Skin of body (tissue), 2 donors: ENCODE data around the gene LYPD8. TPM values are rescaled to one million over a fixed set of nuclear protein-coding genes. Genes with fewer than 3 reads are reported as not detected.
"Not testable (repeated sequence)": the region's sequence is repeated elsewhere in the genome, so short reads cannot be mapped to it uniquely, and the experiment has no call there.

Experiments
- DNase-seq: peaks from one replicate; lab custom pipeline; 2025; lab: John Stamatoyannopoulos, UW
- total RNA-seq: library from RNA; depleted of rRNA; stranded (reverse); fragments of >200 nt; gene quantifications from one replicate; pipeline ENCODE4 v1.2.3, GENCODE V29; 2014

LYPD8 gene, protein sequence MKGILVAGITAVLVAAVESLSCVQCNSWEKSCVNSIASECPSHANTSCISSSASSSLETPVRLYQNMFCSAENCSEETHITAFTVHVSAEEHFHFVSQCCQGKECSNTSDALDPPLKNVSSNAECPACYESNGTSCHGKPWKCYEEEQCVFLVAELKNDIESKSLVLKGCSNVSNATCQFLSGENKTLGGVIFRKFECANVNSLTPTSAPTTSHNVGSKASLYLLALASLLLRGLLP
- not detected for total RNA-seq

DNA sequence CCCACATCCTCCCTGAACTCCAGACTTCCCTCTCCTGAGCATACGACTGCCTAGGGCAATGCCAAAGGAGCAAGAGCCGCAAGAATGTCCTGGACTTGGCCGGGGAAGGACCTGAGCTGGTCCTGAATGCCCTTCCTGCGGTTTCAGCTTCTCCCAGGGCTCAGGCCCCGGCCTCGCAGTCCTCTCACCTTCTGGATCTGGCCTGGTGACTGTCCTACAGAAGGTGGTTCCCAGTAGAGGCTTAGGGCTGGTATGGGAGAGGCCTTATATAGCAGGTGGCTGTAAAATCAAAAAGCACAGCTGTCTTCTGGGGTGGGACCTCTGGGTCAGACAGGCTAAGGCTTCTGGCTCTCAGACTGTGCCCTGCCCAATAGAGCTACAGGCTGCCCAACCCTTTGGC, at the start of gene LYPD8:
TSS of gene LYPD8 (minus strand) at position 243 of the 400 bp plus-strand sequence. CDS start 4,678 bp downstream, outside the sequence.
- DNase-seq = no peak

DNA sequence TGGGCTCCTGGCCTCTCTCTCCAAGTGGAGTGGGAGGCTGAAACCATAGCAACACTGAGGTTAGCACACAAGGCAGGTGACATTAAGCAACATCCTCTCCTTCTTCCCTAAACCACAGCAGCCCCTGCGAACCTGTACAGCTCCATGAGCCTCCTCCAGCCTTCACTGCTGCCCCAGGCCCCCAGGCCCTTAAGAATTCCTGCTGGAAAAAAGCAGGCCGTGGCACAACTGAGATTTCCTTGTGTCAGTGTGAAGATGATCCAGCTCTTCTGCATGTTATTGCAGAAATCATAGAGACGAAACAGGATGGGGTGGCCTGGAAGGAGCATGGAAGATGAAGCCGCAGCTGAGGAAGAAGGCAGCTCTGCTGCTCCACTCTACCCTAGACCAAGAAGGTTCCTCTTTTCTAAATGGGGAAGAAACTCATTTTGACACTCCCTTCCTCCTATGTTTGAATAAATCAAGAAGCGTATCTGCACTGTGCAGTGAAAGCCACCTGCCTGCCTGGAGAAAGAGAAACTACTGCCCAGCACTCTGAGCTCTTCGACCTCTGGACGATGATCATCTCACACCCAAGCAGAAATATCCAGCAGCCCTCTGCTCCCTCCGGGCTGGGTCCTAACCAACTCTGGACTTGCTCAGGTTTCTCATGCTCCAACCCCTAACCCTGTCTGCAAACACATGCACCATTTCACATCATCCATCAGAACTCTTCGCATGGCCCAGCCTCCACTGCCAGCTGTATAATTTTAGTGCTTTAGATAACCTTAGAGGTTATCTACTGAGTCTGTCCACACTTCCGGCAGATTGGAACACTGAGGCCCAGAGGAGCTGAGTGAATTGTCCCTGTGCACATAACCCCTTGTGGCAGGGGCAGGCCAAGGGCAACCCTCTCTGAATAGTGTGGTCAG, 49.5 kb upstream of the LYPD8 start:
- no peak for DNase-seq

DNA sequence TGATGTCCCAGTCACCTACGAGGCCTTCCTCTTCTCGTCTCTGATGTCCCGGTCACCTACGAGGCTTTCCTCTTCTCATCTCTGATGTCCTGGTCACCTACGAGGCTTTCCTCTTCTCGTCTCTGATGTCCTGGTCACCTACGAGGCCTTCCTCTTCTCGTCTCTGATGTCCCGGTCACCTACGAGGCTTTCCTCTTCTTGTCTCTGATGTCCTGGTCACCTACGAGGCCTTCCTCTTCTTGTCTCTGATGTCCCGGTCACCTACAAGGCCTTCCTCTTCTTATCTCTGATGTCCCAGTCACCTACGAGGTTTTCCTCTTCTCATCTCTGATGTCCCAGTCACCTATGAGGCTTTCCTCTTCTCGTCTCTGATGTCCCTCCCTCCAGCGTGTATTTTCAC, 47.9 kb upstream of the LYPD8 start:
- DNase-seq = not testable (repeated sequence)

DNA sequence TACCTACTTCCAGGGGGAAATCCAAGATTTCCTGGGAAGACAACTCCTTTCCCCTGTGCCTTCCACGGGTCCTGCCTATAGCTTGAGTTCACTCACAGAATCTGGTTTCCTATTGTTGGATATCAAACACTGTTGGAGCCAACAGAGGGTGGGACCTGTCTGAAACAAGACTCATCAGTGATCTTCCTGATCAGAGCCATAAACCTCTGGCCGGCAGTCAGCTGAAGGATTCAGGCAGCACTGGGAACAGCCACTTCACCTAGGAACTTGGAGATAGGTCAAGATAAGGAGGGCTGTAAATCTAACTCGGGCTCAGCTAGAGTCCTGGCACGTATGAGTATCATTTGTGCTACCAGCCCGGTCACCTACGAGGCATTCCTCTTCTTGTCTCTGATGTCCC, 46.9 kb upstream of the LYPD8 start:
- DNase-seq = no peak

DNA sequence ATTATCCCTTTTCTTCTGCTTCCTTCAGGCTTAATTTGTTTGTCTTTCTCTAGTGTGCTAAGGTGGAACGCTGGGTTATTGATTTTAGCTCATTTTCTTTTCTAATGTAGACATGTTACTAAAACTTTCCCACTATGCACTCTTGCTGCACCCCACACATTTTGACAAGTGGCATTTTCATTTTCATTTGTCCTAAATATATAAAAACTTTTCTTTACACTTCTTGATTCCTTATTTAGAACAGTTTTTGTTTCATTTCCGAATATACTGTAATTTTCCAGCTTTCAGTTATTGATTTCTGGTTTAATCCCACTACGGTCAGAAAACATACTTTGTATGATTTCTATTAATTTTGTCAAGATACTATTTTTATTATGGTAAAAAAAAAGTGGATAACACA, 44.9 kb upstream of the LYPD8 start:
- DNase-seq = no peak

DNA sequence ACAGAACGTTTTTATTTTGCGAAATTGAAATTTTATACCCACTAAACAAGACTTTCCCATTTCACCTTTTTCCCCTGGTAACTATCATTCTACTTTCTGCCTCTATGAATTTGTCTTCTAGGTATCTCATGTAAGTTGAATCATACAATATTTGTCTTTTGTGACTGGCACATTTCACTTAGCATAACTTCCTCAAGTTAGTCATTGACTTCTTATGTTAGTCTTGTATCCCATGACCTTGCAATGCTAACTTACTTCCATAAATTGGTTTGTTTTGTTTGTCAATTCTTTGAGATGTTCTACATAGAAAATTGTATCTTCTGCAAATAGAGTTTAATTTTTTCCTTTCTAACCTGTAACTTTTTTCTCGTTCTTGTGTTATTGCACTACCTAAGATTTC, 43.2 kb upstream of the LYPD8 start:
- no peak for DNase-seq

DNA sequence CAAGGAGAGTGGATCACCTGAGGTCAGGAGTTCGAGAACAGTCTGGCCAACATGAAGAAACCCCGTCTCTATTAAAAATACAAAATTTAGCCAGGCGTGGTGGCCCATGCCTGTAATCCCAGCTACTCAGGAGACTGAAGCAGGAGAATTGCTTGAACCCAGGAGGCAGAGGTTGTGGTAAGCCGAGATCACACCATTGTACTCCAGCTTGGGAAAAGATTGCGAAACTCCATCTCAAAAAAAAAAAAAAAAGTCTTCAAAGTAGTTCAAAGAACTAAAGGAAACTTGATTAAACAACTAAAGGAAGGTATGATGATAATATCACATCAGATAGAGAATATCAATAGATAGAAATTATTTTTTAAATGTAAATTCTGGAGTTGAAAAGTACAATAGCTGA, 39.1 kb upstream of the LYPD8 start:
- not testable (repeated sequence) for DNase-seq

DNA sequence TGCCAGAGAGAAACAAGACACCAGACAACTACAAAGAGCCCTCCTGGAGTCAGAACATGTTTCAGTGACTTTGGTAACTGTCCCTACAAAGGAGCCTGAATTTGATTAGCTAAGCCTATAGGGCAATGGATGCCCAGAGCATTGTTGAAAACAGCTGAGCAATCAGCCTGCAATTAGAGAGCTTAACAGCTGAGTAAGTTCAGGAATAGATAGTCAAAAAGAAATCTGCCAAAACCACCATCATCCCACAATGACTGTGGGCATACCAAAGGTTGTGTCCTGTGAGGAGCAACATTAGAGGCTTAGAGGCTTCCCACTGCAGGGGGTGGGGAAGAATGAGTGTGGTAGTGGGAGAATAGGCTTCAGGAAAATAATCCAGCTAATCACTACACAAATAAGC, 38.0 kb upstream of the LYPD8 start:
- DNase-seq = no peak

DNA sequence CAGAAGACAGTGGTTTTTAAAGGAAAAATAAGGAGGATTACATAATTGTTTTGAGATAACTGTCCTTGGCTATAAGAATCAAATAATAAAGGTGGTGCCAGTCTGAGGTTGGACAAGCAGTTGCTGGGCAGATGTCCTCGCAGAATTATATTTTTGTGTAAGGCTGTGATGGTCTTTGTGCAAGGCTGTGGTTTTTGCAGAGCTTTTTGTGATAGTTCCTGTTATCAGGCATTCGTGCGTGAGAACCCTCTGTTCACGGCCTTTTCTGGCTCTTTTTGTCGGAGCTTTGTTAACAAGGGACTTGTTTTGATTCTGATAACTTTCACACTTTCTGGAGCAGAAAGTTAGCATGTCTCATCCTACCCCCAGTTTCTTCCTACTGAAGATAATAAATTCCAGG, 36.8 kb upstream of the LYPD8 start:
- DNase-seq = no peak

DNA sequence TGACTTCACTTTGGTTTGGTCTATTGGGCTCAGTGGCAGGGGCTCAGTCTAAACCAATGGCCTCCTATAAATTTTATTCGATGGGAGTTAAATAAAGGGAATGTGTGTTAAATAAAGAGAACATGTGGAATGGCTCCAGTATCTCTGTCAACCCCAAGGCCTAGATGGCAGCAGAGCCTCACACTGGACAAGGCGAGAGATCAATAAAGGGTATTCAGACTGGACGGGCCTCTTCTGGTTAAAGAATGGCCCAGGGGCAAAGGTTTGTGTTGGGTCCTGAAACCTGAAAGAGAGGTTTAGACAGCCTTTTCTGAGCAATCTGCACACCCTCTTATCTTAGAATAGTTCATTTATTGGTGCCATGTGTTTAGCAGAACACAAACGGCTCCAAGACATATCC, 35.5 kb upstream of the LYPD8 start:
- no peak for DNase-seq

DNA sequence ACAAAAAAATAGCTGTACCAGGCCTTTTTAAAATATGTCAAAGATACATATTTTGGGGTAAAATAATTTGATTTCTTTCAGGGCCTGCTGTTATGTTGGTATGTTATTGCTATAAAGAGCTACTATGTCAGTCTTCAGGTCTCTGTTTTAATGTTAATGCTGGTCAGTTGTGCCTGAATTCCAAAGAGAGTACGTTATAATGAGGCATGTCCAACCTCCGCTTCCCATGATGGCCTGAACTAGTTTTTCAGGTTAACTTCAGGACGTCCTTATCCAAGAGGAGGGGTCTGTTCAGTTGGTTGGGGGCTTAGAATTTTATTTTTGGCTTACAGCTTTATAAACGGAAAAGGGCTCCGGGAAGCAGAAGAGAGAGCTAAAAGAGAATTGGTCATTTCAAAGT, 34.9 kb upstream of the LYPD8 start:
- no peak for DNase-seq

DNA sequence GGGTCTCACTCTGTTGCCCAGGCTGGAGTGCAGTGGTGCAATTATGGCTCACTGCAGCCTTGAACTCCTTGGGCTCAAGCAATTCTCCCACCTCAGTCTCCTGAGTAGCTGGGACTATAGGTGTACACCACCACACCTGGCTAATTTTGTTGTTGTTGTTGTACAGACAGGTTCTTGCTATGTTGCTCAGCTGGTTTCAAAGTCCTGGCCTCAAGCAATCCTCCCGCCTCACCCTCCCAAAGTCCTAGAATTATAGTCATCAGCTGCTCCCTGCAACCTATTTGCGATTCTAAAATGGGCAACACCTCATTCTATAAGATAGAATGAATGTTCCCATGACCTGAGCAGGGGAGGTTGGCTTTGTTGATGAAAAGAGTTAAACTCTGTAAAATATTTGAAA, 33.8 kb upstream of the LYPD8 start:
- not testable (repeated sequence) for DNase-seq

DNA sequence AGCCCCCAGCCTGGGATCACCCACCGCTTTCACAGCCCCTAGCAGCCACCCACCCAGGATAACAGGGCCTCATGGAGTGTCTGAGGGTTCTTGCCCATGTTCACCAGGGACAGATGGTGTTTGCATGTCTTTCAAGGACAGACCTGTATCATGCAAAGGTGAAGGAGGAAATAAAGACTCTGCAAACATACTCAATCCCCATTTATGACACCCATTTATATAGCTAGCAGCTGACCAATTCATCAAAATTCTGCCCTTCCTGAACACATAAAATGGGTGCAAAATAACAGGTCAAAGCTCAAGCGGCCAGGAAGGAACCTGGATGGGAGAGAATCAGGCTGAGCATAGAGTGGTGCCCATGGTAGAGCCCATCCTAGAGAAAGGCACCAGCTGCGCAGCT, 32.8 kb upstream of the LYPD8 start:
- DNase-seq = no peak

DNA sequence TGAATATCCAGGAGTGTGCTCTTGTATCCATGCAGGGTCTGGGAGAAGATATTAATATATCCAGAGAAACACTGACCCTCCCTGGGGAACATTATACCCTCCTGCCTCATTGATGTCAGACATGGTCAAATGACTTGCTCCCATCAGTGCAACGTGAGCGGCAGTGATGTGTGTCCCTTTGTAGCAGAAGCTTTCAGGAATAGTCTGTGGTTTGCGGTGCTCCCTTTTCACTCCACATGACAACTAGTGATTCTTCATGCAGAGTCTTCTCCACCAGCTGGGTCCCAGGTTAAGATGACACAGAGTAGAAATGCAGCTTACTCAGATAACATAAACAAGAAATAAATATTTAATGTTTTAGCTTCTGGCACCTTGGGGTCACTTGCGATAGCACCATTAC, 31.9 kb upstream of the LYPD8 start:
- DNase-seq = no peak

DNA sequence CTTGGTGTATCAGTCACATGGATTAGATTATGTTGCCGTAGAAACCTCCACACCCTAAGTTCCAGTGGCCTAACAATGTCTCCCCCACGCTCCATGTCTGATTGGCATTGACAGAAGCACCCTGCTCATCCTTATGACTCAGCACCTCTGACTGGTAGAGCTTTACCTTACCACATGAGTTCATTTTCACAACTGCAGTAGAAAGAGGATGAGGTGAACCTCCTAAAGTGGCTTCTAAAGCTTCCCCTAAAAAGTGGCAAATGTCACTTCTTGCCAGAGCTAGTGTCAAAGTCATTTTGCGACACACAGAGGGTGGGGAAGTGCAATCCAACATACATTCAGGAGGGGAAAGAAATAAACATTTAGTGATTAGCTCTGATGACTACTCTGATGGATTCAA, 30.6 kb upstream of the LYPD8 start:
- no peak for DNase-seq

DNA sequence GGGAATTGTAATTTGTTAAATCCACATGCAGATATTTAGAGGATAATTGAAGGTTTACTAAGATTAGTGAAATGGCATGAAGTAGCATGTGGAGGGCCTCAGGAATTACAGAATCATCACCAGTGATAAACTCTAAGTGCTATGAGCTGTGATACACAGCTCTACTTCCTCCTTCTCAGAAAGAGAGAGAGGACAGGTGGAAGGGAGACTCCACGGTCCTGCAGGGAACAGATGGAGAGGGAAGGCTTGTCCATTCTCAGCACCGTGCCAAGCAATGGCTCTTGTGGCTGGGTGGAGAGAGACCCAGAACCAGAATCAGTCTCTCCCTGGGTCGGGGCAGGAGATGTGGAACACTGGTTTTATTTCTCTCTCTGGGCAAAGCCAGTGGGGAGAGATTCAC, 27.8 kb upstream of the LYPD8 start:
- DNase-seq = no peak

DNA sequence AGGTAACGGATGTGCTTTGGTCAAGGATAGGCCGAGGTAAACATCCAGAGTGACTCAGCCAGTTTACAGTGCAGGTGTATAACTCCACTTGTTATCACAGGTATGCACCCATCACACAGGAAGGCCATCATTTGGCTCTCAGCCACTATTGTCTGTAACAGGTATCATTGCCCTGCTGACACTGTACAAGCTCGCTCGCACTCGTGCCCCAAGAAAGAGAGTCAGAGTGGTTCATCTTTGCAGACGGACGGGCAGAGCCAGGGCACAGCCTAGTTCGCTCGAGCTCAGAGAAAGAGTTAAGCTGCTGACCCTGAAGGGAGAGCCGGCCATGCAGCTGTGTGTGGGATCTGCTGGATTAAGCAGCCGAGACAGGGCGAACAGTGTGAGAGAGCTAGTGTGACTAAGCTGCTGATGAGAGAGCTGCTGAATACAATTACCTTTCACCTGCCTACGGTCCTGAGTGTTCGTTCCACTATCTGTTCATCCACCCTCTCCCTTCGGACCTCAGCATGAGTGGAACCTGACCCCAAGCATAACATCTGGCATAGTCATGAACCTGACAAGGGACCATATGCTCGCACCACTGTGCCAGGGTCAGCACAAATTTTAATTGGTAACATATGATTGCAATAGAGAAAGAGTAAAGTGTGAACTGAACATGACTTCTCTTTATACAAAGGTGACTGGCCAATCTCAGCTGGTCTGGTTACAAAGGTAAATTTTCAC, 27.0 kb upstream of the LYPD8 start:
- no peak for DNase-seq

DNA sequence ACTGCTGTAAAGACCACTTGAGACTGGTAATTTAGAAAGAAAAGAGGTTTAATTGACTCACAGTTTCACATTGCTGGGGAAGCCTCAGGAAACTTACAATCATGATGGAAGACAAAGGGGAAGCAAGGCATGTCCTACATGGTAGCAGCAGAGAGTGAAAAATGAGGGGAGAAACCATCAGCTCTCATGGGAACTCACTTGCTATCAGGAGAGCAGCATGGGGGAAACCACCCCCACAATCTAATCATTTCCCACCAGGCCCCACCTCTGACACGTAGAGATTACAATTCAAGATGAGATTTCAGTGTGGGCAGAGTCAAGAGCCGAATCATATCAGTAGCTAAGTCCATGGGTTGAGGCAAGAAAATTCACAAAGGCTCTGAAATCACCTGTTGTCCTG, 23.8 kb upstream of the LYPD8 start:
- DNase-seq = no peak

DNA sequence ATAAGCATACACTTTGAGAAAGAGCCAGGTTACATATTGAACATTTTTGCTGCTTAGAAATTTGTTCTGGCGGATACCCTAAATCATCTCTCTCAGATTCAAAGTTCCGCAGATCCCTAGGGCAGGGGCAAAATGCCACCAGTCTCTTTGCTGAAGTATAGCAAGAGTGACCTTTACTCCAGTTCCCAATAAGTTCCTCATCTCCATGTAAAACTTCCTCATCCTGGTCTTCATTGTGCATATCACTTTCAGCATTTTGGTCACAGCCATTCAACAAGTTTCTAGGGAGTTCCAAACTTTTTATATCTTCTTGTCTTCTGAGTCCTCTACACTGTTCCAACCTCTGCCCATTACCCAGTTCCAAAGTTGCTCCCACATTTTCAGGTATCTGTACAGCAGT, 23.3 kb upstream of the LYPD8 start:
- DNase-seq = no peak

DNA sequence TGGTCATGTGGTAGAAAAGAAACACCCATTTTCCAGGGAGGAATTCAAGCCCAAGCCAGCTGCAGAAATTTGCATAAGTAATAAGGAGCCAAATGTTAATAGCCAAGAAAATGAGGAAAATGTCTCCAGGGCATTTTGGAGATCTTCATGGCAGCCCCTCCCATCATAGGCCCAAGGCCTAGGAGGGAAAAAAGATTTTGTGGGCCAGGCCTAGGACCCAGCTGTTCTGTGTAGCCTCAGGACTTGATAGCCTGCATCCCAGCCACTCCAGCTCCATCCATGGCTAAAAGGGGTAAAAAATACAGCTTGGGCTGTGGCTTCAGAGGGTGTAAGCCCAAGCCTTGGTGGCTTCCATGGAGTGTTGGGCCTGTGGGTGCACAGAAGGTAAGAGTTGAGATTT, 21.4 kb upstream of the LYPD8 start:
- no peak for DNase-seq

DNA sequence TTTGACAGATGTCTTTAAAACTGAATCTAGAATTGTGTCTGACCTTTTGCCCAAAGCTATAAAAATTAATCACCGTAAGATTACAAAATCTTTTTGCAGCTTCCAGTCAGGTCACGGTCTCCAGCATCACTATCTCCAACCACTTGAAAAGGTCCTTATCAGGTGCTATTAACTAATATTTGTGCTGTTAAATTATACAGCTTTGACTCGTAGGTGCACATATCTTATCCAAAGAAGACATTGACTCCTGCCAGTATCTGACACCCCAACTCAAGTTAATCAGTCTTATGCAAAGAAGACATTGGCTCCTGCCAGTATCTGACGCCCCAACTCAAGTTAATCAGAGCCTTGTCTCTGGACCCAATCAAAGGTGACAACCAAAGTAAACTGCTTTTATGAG, 19.9 kb upstream of the LYPD8 start:
- no peak for DNase-seq

DNA sequence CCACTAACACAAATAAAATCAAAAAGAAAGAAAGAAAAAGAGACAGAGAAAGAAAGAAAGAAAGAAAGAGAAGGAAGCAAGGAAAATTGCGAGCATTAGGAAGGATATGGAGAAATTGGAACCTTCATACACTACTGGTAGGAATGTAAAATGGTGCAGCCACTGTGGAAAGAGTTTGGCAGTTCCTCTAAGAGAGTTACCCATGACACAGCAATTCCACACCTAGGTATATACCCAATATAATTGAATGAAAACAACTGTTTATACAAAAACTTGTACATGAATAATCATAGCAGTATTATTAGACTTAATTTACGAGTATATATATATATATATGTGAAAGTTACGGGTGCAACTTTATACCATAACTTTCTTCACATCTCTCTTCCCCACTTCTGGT, 4.1 kb upstream of the LYPD8 start:
- no peak for DNase-seq
